Measurements from ENCODE around the gene CRADD. TPM values are rescaled to one million over a fixed set of nuclear protein-coding genes. Genes with fewer than 3 reads are reported as not detected.

CRADD gene
- total RNA-seq, 6 donors from 2014 or later = 13.7 to 40.7 (median 29.0) TPM

DNA sequence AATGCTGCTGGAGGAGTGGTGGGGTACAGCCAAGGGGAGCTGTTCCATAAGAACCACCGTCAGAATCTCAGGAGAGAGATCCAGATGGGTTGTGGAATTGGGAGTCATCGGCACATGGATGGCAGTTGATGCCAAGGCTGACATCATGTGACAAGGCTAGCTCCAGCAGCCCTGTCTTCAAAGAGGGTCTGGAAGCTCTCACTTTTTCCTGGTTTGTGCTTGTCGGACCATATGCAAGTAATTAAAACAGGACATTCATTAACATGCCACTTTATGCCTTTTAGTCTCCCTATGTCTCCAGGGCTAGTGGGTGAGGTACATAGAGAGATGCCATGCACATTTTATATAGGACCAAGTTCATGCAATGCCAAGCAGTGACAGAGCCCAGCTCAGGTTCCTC lies 211.8 kb downstream of the CRADD start:
- DNase-seq = no peak
- 98 to 100% methylated on average over 1 to 3 of the region's 3 CpGs for WGBS, 2 donors
- ATAC-seq (ENCODE audit: low FRiP score in 2 of 2) = no peak
- Histone ChIP-seq H3K27ac (no peak overlapping the region), H3K4me1 (peaks cover 0 to 2% (median 2%) of the 10 kb centered on the region in 4 donors), H3K9me3 (no peaks in the 10 kb centered on the region), H3K36me3 (no peaks in the 10 kb centered on the region), H3K4me3 (no peak overlapping the region), H3K27me3 (no peaks in the 10 kb centered on the region)
- TF ChIP-seq, protein P1, sequence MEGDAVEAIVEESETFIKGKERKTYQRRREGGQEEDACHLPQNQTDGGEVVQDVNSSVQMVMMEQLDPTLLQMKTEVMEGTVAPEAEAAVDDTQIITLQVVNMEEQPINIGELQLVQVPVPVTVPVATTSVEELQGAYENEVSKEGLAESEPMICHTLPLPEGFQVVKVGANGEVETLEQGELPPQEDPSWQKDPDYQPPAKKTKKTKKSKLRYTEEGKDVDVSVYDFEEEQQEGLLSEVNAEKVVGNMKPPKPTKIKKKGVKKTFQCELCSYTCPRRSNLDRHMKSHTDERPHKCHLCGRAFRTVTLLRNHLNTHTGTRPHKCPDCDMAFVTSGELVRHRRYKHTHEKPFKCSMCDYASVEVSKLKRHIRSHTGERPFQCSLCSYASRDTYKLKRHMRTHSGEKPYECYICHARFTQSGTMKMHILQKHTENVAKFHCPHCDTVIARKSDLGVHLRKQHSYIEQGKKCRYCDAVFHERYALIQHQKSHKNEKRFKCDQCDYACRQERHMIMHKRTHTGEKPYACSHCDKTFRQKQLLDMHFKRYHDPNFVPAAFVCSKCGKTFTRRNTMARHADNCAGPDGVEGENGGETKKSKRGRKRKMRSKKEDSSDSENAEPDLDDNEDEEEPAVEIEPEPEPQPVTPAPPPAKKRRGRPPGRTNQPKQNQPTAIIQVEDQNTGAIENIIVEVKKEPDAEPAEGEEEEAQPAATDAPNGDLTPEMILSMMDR (IDR thresholded peaks at IDR 0.05) = no peak
- TF ChIP-seq POLR2AphosphoS5 (IDR thresholded peaks at IDR 0.05) = no peak
- no peak for TF ChIP-seq EP300 (IDR thresholded peaks at IDR 0.05)
- no peak for TF ChIP-seq POLR2A (IDR thresholded peaks at IDR 0.05)

DNA sequence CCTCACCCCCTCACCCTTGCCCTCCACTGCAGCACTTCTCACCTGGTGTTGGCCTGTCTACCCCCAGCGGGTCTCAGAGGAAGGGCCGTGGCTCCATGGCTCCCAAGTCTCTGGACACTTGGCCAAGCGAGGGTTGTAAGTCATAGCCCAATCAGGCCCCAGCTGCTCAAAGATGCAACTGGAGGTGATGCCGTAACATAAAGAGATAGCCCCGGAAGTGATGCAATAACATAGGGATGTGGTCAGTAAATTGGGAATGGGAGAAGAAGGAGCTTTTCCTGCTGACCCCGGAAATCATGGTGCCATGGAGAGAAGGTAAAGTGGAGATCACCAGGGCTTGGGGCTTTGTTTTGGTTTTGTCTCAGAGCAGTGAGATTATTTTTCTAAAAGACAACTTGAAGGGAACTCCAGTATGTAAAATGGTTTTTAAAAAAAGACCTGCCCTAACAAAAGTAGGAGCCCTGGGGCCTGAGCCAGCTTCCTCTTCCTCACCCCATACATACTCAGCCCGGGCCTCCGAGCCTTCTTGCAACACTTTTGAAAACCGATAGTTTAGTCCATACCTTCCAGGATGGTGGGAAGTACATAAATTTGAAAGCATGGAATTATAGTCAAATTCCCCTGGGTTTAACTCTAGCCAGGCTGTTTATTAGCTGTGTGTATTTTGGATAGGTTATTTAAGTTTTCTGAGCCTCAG lies 212.5 kb downstream of the CRADD start:
- peaks cover 6 to 9% (median 8%) of the 10 kb centered on the region in 4 donors for H3K4me1 ChIP-seq
- no peak overlapping the region for H3K27ac ChIP-seq
- H3K4me3 ChIP-seq = no peak overlapping the region
- no peak for DNase-seq
- WGBS, 2 donors = 77 to 81% methylated on average over 9 of the region's 9 CpGs
- no peaks in the 10 kb centered on the region for H3K9me3 ChIP-seq
- no peaks in the 10 kb centered on the region for H3K27me3 ChIP-seq
- no peaks in the 10 kb centered on the region for H3K36me3 ChIP-seq
- no peak for TF ChIP-seq EP300 (IDR thresholded peaks at IDR 0.05)
- TF ChIP-seq POLR2A (IDR thresholded peaks at IDR 0.05) = no peak
- TF ChIP-seq, protein P1 (IDR thresholded peaks at IDR 0.05) = no peak
- no peak for TF ChIP-seq POLR2AphosphoS5 (IDR thresholded peaks at IDR 0.05)
- no peak for ATAC-seq (ENCODE audit: low FRiP score in 2 of 2)

DNA sequence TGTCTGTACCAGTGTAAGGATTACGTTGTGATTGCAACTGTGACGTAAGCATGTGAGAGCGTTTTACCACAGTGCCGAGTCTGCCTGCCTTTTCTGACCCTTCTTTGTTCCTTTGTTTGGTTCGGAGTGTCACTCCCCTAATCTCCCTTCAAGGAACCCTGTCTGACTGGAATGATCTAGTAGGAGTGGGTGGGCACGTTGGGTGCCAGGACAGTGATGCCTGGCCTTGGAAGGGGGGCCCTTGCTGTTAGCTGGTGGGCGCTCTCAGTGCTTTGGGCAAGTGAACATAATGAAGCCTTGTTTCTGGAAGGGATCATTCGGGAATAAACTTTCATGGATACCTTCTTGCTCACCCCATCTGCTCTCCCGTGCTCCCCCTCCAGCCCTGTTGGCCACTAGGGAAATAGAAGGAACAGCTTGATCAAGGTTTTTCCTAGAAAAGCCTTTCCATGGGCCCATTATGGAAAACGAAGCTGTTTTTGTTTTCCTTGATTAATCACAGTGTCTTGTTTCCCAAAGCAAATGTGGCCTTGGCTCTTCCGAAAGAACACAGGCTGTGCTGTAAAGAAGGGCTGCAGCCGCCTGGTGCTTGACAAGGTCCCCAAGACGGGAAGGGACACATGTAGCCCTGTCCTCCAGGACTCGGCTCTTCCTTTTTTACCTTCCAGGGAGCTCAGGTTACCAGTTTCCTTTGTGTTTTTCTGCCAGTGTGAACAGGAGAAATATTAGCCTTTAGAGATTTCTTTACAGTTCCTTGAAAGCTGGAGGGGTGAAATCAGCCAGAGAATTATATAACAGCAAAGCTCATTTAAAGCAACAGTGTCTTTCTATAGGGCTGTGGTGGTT lies 215.5 kb downstream of the CRADD start:
- 85% methylated on average over 14 of the region's 14 CpGs for WGBS, 2 donors
- ATAC-seq (ENCODE audit: low FRiP score in 2 of 2) (no peak), DNase-seq (peak in 1 of 2 donors; percentile 1)
- Histone ChIP-seq H3K27ac (no peak overlapping the region), H3K27me3 (no peaks in the 10 kb centered on the region), H3K36me3 (no peaks in the 10 kb centered on the region), H3K9me3 (no peaks in the 10 kb centered on the region), H3K4me1 (peaks cover 12 to 13% (median 12%) of the 10 kb centered on the region in 4 donors), H3K4me3 (no peak overlapping the region)
- no peak for TF ChIP-seq EP300 (IDR thresholded peaks at IDR 0.05)
- TF ChIP-seq POLR2AphosphoS5 (IDR thresholded peaks at IDR 0.05) = no peak
- no peak for TF ChIP-seq POLR2A (IDR thresholded peaks at IDR 0.05)
- TF ChIP-seq, protein P1 (IDR thresholded peaks at IDR 0.05) = no peak

DNA sequence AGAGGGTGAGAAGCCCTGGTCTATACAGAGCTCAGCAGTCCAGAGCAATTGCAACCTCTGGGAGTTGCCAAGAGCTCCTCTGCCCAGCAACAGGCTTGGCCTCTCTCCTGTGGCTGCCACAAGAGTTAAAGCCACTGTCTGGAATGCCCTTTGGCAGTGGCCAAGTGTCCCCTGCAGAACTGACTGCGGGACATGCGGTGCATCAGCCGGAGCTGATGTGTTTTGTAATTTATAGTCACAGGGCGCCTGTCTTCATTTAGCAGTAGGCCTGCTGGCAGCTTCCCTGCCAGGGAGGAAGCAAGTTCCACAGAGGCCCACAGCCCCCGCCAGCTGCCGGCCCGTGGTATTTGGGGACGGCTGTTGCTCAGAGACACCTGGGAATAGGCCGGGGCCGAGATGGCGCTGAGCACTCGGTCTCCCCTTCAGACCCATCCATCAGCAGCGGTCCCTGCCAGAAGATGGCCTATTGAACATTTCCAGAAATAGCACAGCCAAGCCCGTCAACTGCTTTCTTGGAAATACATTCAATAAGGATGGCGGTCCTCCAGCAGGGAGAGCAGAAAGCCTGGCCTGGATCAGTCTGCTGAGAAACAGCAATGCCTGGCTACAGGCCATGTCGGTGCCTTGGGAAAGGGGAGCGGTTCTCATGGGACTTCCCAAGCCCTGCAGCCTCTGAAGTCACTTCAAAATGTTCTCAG lies 217.4 kb downstream of the CRADD start:
- 32 to 35% methylated on average over 12 to 16 of the region's 17 CpGs for WGBS, 2 donors
- ATAC-seq (ENCODE audit: low FRiP score in 2 of 2) = peak; percentile 56 to 79
- Histone ChIP-seq H3K4me1 (peaks cover 12 to 13% (median 12%) of the 10 kb centered on the region in 4 donors), H3K27me3 (no peaks in the 10 kb centered on the region), H3K9me3 (no peaks in the 10 kb centered on the region), H3K4me3 (peak overlapping the region in 1 of 4 donors; percentile 27), H3K36me3 (no peaks in the 10 kb centered on the region), H3K27ac (peak overlapping the region in 3 of 4 donors; percentile 26 to 79 (median 68))
- peak; percentile 61 to 86 for DNase-seq
- TF ChIP-seq POLR2A (IDR thresholded peaks at IDR 0.05) (no peak), POLR2AphosphoS5 (IDR thresholded peaks at IDR 0.05) (peak in 1 of 2 donors; percentile 57), EP300 (IDR thresholded peaks at IDR 0.05) (no peak)
- TF ChIP-seq, protein P1 (IDR thresholded peaks at IDR 0.05) = no peak
